ENCODE measurements around the gene ADAMTSL1.
"Not testable (repeated sequence)": the region's sequence is repeated elsewhere in the genome, so short reads cannot be mapped to it uniquely, and the experiment has no call there.

Gene ADAMTSL1

DNA sequence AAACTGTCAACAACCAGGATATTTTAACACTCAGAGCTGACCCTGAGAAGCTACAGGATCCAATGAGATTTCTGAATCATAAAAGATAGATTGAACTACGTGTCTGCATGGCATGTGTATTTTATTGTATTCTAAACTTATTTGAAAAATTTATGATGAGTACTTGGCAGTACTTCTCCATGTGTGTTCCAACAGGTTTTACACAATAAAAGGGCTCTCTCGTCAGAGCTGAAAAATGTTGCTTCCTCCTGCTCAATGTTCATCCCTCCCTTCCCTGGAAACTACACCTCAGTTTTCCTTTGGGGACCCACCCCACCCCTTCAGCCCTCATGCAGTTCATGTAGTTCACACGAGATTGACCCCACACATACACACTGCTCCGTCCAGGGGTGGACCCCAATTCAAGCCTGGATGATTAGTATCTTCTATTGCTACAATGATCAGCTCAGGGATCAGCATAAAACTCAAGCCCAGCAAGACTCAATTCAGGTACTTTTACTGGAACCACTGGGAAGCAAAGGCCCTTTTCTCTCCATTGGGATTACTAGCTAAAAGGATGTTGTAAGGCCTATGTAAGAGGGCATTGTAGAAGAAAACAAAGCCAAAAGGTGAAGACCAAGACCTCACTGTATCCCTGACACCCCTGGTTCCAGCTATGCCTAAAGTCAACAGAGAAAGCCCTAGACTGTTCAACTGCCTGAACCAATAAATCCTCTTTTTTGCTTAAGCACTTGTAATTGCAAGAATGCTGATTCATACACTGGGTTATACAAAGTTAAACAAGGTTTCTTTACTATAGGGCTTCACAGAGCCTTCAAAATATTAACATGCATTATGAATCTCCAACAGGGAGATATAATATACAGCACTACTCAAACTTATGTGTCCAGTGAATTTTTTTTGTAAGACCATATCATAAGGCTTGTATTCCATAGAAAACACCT, 446.5 kb downstream of the ADAMTSL1 start:
- DNase-seq, result no peak

DNA sequence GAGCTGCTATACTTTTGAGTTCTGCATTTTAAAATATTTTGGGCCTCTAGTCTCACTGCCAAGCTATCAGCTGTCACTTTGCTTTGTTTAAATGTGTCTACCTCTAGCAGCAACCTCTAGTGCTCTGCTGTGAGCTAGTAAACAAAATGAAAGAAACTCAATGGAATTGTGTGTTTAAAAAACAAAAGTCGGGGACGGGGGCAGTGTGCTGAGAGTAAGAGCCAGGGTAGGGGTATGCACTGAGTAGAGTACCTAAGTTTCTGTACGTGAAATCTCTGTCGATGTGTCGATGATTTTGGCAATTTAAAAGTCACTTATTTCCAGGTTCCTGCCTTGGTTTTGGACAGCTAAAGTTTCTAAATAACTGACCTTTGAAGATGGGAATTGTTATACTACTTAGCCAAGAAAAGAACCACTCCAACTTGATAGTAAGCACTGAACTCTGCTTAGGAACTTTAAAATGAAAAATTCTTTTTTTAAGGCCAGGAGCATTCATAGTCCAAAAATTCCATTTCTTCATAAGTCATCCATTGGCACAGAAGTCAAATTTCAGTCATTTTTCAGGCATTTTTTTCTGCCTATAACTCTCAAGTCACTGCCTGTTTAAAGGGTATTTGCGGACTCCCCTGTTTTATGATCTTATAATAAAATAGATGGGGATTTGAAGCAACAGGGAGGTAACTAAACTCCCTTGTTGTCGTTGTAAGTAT, 447.6 kb downstream of the ADAMTSL1 start:
- DNase-seq, result no peak

DNA sequence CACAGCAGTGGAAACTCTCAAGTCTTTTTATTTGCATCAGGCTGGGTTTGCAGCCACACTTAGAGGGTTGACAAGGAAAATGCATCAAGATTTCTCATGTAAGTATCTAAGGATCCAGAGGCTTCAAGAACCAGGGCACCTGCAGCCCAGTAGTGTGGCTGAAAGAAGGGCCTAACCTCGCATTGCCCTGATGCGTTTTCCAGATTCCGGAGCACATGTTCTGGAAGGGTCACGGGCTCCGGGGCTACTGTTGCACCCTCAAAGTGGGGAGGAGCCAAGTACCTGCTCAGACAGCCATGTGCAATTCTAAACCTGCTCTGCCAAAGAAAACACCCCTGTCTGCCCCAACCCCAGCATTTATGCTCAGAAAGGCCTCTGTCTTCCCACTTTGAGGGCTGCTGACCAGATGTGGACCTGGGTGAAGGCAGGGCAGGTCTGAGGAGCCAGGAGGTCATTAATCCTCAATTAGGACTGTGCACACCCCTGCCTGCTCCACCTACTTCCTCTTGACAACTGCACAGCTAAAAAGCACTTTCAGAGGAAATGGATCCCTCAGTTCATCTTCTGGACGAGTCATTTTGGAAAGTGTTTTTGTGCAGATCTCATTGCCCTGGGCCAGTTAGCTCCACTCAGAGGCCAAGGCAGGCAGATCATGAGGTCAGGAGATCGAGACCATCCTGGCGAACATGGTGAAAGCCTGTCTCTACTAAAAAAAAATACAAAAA, 448.4 kb downstream of the ADAMTSL1 start:
- DNase-seq, result no peak

DNA sequence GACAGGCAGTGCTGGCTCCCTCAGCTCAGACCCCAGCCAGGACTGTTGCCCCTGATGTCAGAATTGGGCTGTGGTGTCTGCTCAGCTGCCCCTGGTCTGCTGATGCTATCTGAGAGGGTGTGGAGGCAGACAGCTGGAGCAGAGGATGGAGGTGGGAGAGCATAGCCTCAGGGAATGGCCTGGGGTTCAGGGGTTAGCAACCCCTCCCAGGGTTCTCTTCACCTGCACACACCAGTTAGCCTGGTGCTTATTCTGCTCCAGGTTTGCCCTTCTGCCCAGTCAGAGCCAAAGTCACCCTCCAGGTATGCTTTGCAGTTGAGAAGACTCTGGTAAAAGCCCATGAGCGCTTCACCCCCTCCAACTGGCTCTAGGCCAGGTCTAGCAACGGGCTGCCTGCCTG, 449.2 kb downstream of the ADAMTSL1 start:
- DNase-seq, result no peak

DNA sequence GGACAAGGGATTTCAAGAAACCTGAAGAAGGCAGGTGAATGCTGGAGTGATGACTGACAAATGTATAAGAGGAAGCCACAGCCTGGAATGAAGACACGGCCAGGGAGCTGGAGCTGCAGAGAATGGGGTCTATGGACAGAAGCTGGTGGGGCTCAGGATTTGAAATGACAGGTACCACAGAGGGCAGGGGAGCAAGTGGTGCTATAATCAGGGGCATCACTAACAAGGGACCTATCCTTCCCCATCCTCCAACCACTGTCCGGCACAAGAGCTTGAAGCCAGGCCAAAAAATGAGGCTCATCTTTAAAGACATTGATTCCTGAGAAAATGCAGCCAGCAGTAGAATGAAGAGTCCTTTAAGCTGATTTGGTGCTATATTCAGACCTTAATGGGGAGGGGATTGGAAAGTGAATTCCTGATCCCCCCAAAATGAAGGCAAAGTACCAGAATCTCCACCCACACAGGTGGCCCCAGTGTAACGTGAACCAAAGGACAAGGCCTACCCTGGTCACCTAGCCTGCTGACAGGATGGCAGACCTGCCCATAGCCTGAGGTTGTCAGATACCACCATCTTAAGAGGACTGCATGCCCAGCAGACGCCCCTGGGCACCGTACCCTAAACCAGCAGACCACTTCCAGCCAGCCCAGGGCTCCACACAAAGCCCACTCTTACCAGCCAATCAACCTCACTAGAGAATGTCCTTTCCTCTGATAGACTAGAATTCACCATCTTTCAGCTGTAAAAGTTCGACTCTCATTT, 449.9 kb downstream of the ADAMTSL1 start:
- DNase-seq, result no peak

DNA sequence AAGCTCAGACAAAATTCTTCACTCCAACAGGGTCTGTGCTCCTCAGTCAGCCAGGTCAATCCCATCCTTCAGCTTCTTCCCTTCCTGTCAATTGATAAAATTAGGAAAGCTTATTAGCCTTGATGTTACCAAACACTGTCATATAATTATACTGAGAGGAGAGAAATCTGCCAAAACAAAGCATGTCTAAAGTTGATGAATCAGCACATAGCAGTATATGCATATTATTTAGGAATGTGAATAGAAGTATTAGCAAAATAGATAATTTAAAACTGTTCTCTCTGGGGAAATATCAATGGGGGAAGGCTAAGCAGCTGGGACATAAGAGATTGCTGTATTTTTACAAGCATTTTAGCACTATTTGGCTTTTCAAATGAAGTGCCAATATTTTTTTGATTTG, 451.9 kb downstream of the ADAMTSL1 start:
- DNase-seq, result no peak

DNA sequence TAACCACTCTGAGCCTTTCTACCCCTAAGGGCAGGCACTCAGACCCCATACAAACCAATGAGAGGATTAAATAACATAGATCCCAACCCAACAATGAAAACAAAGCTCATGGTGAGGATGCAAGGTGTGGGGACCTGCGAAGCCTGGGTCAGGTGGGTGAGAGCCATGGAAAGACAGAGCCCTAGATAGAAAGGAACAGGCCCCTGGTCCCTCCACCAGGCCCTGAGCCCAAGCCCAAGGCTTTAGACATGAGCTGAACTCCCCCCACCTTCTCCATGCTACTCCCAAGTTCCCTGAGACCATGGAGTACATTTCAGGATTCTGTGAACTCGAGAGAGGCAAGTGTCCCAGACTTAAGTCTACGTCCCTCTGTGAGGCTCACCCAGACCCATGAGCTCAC, 452.6 kb downstream of the ADAMTSL1 start:
- no peak for DNase-seq

DNA sequence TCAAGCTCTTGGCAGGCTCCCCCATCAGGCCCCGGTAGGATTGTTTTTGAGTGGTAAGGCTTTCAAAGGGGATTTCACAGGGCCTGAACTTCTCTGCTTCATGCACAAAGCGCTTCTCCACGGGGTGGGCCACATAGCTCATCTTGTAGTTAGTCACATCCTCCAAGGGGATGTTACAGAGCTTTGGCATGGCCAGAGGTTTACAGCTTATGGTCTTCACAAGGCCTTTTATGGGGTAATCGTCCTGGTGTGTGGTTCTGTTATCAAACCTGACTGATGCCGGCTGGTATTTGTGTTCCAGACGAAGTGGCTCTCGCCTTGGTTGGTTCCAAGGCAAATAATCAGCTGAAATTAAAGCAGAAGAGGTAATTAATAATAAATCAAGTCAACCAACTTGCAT, 454.8 kb downstream of the ADAMTSL1 start:
- DNase-seq, result no peak

DNA sequence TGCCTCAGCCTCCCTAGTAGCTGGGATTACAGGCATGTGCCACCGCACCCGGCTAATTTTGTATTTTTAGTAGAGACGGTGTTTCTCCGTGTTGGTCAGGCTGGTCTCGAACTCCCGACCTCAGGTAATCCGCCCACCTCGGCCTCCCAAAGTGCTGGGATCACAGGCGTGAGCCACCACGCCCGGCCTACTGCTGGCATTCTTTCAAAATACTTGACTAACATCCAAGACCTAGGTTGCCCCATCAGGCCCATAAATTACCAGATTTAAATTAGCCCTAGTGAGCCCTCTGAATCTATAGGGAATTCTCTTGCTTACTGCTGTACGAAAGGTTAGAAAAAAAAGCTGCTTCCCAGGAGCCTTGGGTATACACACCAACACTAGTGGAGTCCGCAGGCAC, 456.7 kb downstream of the ADAMTSL1 start:
- DNase-seq, result not testable (repeated sequence)

DNA sequence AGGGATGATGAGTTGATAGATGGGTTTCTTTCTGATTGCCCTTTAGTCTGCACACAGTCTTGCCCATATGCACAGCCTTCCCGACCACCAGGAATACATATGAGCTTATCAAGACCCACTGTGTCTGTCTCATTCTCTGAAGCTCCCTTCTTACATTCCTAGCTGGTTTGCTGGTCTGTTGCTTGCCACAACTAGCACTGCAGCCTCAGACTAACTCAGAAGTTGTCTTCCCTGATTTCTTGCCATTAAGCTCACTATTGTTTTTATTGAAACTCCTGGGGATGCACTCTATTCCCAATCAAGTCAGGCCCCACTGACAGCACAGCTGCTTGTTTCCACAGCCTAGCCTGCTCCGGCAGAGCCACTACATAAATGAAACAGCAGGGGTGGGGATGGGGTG, 461.6 kb downstream of the ADAMTSL1 start:
- DNase-seq, result no peak

DNA sequence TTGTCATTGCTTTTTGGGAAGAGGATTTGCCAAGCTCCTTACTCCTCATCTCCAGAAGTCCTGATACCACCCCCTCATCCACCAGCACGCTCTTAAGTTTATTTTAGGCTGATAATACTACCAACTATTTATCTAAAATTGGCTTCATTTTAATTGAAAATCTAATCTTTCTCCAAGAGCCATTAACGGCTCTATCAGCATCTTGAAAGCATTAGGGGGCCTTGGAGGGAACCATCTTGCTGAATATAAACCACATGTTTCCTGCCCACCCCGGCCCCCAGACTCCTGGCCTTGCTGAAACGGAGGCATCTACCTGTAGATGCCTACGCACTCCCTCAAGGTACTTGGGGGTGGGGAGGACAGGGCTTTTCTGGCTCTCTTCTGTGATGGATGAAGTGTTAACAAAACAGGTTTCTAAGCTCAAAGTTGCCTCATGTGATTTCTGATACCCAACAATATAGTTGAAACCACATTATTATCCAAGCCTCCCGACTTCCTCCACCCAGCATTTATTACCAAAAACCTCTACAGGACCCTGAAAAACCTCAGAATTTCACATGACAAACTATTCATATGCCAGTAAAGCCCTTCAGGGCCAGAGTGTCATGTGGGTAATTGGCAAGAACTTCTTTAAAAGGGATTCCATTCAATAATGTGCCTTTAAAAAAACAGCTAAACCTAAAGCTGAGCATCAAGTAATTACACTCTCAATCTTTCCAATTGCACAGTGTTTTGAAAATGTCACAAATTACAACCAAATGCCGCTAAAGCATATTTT, 462.3 kb downstream of the ADAMTSL1 start:
- DNase-seq, result no peak

DNA sequence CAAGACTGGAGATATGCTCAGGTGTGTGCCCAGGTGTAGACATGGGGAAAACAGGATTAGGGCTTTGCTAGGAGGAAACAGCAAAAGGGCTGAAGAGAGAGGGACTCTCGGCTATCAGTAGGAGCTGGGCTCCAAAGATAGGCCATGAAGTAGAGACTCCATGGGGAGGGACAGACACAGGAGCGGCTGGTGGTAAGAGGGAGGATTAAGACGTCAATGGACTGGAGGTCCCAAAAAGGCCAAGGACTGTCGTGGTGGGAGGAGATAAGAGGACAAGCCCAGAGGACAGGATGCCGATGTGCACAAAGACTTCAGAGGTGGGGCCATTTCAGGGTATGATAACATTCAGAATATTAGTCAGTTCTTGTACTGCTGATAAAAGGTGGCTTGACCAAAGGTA, 466.0 kb downstream of the ADAMTSL1 start:
- DNase-seq, result no peak

DNA sequence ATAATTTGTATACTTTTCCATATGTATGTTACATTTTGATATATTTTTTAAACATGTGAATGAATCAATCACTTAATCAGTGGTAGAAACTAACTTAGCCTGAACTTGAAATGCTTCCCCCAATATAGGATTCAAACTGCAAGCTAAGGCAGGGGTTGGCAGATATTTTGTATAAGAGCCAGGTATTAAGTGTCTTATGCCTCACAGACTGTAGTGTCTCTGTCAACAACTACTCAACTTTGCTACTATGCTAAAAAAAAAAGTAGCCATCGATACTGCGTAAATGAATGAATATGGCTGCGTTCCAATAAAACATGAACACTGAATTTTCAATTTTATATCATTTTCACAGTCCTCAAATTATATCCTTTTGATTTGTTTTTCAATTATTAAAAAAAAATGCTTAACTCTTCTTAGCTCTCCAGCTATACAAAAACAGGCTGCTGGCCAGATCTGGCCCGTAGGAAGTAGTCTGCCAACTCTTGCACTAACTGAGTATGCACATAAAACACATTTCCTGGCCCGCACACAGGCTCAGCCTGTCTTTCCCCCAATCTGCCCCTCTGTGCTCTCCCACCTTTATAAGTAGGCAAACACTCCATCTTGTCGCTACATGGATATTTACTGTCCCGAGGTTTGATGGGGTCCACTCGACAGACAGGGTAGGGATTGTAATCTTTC, 467.2 kb downstream of the ADAMTSL1 start:
- DNase-seq, result no peak

DNA sequence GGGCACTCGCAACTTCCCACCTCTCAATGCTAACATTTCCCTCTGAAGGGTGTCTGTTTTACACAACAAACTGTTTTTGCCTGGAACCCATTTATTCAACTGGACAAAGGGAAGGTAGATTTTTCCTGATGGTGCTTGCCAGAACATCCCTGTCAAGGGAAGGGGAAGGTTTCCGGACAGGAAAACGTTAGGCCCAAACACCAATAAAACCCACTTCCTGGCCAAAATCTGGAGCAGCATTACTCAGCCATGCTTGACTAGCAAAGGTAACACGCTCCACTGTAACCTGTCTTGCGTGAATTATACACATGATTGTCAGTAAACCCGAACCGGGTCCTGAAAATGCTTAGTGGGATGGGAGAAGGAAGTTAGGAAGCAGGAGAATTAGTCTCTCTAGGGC, 468.8 kb downstream of the ADAMTSL1 start:
- DNase-seq, result no peak

DNA sequence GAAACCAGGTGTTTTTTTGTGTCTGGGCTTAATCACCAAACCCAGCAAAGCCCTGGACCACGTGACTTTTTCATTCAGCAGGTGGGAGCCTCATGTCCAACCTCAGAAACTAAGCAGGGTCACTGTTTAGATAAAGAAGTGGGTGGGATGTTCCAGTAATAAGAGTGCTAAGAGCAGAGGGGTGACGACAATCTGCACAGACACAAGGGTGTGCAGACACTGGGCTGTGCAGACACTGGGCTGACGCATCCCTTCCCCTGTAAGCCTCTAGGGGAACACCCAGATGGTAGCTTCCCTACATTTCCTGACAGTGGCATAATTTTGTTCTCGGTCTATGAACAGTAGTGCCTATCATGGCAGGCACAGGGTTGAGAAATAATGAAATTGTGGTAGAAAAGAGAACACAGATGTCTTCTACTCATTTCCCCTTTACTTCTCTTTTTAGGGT, 474.0 kb downstream of the ADAMTSL1 start:
- no peak for DNase-seq

DNA sequence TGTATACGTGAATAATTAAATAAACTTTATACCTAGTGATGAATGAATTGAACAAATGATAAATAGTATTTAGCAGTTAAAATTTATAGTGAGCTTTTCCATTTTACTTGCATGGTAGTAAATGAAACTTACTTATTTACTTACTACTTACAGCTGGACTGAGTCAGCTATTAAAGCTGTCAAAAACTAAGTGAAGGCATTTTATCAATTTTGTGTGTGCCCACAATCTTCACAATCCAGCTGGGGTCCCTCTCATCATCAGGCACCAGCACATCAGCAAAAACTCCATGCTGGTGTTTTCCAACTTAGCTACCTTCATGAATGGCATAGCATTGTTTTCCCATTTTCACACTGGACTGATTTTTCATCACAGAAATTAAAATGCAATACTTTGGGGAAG, 478.0 kb downstream of the ADAMTSL1 start:
- no peak for DNase-seq

DNA sequence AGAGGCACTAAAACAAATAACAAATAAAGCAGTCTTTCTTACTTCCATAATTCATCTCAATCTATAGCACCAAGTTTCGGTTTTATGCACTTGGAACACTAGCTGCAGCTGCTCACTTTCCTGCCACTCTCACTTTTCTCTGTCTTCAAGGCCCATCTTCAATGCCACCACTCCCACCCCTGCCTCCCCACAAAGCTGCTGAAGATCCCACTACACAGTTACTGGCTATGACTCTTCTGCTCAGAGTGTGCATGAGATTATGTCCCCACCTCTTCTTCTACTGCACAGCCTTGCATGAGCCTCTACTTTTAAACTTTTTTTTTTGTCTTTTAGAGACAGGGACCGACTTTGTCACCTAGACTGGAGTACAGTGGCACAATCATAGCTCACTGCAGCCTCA, 481.7 kb downstream of the ADAMTSL1 start:
- DNase-seq, result no peak

Data from activated naive CD4-positive, alpha-beta T cell treated with Interleukin-2 at 50 U/mL for 16 hours (primary cell).